T47D (cell line): ENCODE data around the gene C19orf47.

ENCODE experiments used
- DNase-seq, 2 experiments: peaks; one replicate each; pipeline versions ENCODE4 v3.0.0 to v3.0.0-alpha.2; 2011 to 2012; ENCODE audit warnings: low read depth in 1 of 2, low spot score in 1 of 2
- JUND ChIP-seq: IDR thresholded peaks from 2 replicates; pipeline ENCODE4 v1.6.1; 2012; ENCODE audit warnings: low read depth
- in situ Hi-C: cut with HindIII; loops from 2 replicates; pipeline ENCODE4 v1.10.0; 2016; ENCODE audit warnings: low sequenced_read_pairs, low pct_unique_long_range_greater_than_20kb

The C19orf47 gene

DNA sequence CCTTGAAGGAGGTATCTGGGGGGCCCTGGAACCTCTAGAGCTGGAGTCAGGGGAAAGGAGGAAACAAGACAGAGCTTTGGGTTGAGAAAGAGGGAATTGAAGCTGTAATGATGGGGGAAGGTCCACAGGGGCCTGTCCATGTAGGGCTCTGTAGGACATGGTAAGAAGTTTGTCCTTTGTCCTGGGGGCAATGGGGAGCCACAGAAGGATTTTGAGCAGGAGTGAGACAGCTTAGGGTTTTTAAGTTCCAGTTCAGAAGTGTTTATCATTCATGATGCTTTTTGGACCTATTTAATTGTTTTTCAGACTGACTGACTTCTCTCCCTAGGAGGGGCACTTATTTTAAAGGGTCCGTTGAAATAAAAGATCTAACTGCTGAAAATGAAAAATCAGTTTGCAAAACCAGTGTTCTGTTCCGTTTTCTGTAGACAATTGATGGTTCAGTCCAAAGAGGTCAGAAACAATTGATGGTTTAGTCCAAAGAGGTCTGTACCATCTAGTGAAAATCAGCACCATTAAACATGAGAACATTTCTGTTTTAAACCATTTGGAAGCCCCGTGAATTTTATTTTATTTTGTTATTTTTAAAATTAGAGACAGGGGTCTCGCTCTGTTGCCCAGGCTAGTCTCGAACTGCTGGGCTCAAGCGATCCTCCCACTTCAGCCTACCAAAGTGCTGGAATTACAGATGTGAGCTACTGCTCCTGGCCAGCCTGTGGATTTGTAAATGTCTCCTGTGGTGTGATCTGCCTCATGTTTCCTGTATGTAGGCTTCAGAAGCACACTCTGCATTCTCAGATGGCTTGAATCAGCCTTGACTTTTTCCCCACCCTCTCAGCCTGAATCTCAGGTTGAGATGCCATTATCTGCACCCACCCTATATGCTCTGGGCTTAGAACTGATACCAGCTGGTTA is 8.7 kb upstream of the C19orf47 start:
- no peak for DNase-seq
- in situ Hi-C loops, result no loop called here
- no peak for TF ChIP-seq JUND

DNA sequence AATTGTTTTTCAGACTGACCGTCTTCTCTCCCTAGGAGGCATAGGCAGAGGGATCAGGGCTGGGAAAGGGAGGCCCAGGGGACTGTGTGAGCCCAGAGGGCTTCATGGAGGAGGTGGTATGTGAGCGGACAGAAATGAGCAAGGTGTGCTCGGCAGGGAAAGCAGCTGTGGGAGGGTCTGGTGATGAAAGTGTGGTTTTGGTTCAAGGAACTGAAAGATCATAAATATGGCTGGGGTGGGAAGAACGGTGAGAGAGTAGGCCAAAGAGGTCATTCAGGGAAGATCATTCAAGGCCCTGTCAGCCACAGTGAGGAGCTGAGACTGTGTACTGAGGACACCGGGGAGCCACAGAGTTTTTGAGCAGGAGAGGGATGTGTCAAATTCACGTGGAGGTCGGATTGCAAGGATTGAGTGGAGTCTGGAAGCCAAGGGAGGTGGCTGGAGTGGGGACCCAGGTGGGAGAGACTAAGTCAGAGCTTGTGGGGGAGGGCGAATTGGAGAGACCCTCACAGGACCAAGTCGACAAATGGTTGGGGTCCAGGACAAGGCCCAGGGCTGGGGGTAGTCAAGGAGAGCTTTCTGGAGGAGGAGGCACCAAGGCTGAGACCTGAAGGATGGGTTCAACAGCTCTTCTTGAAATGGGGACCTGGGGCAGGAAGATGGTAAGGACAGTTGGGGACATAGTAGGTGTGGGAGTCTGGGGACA is 7.9 kb upstream of the C19orf47 start:
- TF ChIP-seq JUND, result no peak
- DNase-seq, result no peak
- in situ Hi-C loops, result no loop called here

DNA sequence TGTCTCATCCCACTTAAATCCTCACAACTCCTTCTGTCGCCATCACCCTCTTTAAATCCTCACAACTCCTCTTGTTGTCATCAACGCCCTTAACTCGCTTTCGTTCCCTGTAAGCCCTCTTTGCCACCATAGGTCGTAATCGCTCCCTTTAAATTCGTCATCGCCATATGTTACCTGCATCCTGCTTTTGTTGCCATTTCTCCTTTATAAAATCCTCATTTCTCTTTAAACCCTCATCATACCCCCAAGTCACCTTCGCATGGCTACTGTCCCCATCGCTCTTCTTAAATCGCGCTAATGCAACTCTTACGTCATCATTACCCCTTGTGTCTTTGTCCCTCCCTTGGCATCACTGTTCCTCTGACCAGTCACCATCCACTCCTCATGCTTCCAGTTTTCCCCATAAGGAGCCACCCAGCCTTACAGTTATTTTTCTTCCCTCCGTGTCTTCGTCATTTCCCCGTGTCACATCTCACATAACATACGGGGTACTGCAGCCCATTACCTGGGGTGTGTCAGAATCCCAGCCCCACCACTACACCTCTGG is 837 bp upstream of the C19orf47 start:
- TF ChIP-seq JUND, result no peak
- peak in 1 of 2 experiments; percentile 45 for DNase-seq
- in situ Hi-C loops, result no loop called here

DNA sequence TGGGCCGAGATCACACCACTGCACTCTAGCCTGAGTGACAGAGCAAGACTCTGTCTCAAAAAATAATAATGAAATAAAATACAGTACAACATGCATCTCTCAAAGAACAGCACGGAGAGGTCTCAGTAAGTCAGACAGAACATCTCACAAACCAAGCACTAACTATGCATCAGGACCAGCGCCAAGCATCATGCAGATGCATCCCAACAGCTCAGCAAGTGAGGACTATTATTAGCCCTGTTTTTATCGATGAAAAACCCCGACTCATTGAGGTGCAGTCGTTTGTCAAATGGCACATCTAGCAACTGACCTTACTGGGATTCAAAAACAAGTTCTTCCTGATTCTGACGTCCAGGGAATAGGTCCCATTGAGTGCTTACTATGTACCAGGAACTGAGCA is 3.8 kb downstream of the C19orf47 start:
- peak in 1 of 2 experiments; percentile 55 for DNase-seq
- no peak for TF ChIP-seq JUND
- in situ Hi-C loops, result no loop called here

DNA sequence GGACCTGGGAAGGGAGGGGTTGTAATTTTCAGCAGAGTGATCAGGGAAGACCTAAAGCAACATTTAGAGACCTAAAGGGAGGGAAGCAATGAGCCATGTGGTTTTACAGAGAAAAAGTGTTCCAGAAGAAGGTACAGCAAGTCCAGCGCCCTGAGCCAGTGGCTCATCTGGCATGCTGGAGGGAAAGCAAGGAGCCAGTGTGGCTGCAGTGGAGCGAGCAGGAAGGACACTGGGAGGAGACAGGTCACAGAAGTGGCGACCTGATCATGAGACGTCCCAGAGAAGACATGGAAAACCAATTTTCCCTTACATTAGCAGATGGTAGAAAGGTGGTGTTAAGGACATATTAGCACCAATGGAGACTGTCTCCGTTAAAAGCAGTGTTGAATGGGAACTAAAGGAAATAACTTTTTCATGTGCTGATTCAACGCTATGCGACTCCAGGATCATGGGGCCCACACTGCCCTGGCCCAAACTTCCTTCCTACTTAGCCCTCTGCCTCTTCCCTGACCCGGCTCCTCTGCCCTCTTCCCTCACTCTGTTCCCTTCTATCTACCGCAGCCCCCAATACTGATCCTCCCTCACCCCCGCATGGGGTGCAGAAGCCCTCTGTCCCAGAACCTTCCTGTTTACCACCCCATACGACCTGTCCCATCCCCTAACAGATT is 5.4 kb downstream of the C19orf47 start:
- in situ Hi-C loops, result no loop called here
- no peak for DNase-seq
- TF ChIP-seq JUND, result no peak

DNA sequence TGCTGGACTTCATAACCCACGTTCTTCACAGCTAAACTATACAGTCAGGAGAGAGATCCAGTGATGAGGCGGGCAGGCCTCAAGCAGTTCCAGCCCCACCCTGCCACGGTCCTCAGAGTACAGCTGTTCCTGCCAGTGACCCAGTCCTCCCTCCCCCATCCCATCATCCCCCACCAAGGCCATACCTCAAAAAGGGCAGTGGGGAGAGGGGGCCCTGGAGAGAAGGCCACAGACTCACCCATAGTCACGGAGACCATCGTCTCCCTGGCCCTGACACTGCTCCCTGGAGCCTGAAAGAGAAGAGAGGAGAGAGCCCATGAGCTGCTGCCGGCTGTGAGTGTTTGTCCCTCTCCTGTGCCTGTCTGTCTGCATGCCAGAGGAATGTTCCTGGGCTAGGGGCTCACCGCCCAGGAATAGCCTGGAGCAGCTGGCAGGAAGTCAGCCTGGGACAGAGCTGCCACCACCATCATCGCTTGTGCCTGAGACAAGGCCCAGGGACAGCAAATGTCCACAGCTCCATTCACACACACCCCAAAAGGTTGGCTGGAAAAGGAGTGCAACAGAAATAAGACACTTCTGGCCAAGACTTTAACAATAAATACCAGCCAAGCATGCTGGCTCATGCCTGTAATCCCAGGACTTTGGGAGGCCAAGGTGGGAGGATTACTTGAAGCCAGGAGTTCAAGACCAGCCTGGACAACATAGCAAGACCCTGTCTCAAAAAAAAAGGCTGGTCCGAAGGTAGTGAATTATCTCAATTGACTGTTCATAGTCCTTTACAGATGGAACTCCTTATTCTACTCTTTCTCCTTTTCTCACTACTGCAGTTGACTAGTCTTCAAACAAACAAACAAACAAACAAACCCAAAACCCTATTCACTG is 6.4 kb downstream of the C19orf47 start:
- DNase-seq, result peak in 1 of 2 experiments; percentile 40
- in situ Hi-C loops, result no loop called here
- no peak for TF ChIP-seq JUND

DNA sequence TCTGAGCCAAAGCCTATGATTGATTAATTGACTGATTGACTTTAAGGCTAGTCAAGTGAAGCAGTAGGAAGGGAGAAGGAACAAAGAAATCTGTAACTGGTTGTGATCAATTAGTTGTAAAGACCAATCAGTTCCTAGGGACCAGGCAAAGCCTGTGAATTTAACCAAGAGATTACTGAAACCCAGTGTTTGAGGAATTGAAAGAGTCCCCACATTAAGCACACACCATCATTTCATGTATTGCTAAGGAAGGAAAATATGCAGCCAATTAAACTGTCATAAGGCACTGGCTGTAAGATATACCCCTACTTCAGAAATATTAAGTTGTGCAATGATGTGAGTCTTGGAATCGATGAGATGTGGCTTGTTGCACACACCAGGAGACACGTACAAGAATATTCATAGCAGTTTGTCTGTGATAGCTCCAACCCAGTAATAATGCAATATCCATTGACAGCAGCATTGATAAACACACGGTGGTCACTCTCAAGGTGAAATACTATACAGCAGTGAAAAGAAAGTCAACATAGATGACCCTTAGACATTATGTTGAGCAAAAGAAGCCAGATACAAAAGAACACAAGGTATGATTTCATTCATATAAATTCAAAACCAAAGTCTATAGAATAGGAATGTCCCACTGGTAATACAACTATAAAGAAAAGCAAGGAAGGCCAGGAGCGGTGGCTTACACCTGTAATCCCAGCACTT is 9.0 kb downstream of the C19orf47 start:
- in situ Hi-C loops, result no loop called here
- no peak for TF ChIP-seq JUND
- DNase-seq, result no peak

DNA sequence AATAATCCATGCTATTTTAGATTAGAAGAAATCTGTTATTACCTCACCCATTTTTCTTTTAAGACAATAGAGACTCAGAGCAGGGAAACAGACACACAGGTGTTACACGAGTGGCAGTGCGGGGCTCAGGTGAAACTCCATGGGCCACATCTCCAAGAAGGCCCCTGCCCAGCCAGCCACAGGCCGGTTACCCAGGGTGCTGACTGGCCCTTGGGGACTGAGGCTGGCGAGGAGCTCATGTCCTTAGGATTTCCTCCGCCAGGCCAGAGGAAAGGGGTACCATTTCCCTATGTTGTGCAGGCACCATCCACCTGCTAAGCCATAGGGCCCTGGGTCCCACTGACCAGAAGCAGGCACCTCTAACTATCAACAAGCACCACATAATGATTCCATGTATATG is 10.6 kb downstream of the C19orf47 start:
- in situ Hi-C loops, result no loop called here
- no peak for TF ChIP-seq JUND
- DNase-seq, result no peak

DNA sequence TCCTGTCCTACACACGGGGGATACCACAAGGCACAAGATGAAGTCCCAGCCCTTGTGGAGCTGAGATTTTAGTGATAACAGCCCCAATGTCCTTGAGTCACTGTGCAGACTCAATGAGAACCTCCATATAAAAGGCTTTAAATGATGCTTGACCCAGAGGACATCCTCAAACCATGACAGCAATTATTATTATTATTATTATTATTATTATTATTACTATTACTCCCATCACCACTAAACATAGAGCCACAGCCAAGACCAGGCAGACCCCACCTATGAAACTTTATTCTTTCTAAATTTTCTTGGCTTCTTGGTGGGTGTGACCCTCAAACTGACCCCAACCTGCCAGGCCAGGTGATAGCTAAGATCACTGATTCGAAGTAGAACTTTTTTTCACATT is 11.1 kb downstream of the C19orf47 start:
- in situ Hi-C loops, result no loop called here

DNA sequence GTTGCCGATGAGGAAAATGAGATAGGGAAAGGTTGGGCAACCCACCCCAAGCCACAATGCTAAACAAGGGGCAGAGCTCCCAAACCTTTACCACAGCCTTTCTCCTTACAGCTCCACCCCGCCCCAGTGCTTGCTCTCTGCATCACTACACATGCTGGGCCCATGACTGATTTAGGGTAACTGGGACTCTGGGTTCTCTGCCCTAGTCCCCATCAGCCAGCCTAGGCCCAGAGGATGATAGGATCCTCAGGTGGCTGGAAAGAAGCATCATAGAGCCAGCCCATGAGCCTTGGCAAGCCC is 11.6 kb downstream of the C19orf47 start:
- in situ Hi-C loops, result no loop called here
- no peak for TF ChIP-seq JUND
- no peak for DNase-seq

More for the DNA sequence above, 11.1 kb downstream of the C19orf47 start:
- DNase-seq, result no peak
- TF ChIP-seq JUND, result no peak

DNA sequence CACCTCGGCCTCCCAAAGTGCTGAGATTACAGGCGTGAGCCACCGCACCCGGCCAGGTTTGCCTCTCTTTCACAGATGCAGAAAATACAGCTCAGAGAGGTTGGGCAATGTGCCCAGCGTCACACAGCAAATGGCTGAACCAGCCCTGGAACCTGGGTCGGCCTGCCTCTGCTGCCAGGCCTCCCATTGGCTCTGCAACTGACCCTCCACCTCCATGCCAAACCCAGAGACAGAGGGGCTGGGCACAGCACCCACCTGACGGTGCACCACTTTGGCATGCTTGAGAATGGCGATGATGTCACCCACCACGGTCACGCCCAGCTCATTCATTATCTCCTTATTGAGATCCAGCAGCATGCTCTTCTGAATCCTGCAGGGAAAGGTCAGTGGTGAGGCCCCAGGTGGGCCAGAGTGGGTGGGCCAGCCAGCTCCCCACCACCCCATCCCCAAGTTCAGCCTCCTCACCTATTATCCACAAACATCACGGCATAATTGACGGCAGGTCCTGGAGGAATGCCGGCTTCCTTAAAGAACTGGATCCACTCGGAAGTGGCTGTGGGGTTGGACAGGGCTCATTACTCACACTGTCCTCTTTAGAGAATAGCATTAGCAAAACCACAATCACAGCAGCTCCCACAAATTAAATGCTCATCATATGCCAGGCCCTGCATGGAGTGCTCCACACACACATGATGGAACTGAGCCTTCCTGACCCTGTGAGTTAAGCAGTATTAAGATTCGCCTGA is 12.2 kb downstream of the C19orf47 start:
- in situ Hi-C loops, result no loop called here
- no peak for DNase-seq
- no peak for TF ChIP-seq JUND
